LNCaP clone FGC (cell line): ENCODE results near the gene SERPINF2.

Experiments
- DNase-seq: peaks from one replicate; pipeline ENCODE4 v3.0.0-alpha.2; 2011; ENCODE audit warnings: low read depth
- H3K4me3 ChIP-seq: 2 replicates; pipeline ENCODE4 v1.5.1; 2011; ENCODE audit warnings: mild to moderate bottlenecking, low read depth, low read length, control low read depth
- CTCF ChIP-seq: IDR thresholded peaks from 2 replicates; pipeline ENCODE4 v1.5.1; 2012; ENCODE audit warnings: mild to moderate bottlenecking; ENCODE audit not compliant: control insufficient read depth, insufficient read depth; ENCODE audit errors: extremely low read depth

The SERPINF2 gene

GRCh38 chr17:1746975-1747543 is 4.4 kb downstream of the SERPINF2 start:
- no peak for TF ChIP-seq CTCF
- no peak for DNase-seq

DNA sequence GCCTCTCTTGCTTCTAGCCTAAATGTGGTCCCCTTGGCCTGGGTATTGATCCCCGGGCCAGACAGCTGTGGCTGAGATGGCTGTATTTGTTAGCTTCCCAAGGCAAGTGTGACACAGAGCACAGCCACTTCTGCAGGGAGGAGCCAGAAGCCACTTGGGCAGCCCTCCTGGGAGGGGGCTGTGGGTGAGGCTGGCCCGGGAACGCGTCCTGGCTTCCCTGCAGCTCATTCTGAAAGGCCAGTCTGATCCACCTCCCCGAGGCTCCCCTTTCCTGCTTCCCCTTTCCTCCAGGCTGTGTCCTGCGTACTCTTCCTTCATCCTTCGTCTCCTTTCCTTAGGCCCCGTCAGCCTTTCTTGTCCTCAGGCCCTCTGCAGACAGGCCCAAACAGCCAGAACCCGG is 8.0 kb downstream of the SERPINF2 start:
- no peak overlapping the region for H3K4me3 ChIP-seq
- TF ChIP-seq CTCF: no peak
- no peak for DNase-seq

More at GRCh38 chr17:1746975-1747543, 4.4 kb downstream of the SERPINF2 start:
- no peak overlapping the region for H3K4me3 ChIP-seq

- no peak for DNase-seq
- TF ChIP-seq CTCF: no peak
- H3K4me3 ChIP-seq: no peak overlapping the region
Observed at GRCh38 chr17:1752425-1753262, 10.0 kb downstream of the SERPINF2 start.

- no peak for DNase-seq
- no peak for TF ChIP-seq CTCF
- H3K4me3 ChIP-seq: no peak overlapping the region
Observed at GRCh38 chr17:1753767-1754429, 11.2 kb downstream of the SERPINF2 start.

DNA sequence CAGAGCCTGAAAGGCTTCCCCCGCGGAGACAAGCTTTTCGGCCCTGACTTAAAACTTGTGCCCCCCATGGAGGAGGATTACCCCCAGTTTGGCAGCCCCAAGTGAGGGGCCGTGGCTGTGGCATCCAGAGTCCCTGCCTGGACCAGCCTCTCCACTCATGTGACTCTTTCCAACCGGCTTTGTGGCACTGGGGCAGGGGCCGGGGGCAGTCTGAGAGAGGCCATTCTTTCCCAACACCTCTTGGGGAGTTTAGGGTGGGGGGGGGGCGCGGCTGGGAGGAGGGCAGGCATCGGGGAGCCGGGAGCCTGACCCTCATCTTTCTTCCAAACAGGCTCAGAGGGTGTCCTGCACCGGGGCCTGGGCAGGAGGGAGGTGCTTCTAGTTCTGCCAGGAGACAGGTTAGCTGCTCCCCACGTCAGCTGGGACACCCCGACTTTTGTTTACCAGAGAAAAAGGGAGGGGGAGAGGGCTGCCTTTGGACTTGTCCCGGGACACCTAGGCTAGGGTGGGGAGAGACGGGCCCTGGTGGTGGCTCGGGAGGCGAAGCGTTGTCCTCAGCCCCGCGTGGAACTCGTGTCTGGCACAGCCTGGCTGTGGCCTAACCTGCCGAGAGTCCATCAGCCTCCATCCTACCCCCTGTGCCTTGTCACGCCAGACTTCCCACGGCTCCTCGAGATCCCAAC is 11.9 kb downstream of the SERPINF2 start:
- TF ChIP-seq CTCF: no peak
- H3K4me3 ChIP-seq: no peak overlapping the region
- DNase-seq: no peak

DNA sequence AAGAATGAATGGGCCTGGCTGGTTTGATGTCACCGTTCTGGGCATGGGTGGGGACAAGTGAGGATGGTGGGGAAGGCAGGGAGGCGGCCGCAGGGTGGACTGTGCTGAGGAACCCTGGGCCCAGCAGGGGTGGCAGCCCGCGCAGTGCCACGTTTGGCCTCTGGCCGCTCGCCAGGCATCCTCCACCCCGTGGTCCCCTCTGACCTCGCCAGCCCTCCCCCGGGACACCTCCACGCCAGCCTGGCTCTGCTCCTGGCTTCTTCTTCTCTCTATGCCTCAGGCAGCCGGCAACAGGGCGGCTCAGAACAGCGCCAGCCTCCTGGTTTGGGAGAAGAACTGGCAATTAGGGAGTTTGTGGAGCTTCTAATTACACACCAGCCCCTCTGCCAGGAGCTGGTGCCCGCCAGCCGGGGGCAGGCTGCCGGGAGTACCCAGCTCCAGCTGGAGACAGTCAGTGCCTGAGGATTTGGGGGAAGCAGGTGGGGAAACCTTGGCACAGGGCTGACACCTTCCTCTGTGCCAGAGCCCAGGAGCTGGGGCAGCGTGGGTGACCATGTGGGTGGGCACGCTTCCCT is 12.7 kb downstream of the SERPINF2 start:
- DNase-seq: no peak
- H3K4me3 ChIP-seq: no peak overlapping the region
- TF ChIP-seq CTCF: no peak
